Suppressor macrophage treated with lipopolysaccharide for 4 hours (primary cell): ENCODE data around the gene TINCR.
"Not testable (repeated sequence)": the region's sequence is repeated elsewhere in the genome, so short reads cannot be mapped to it uniquely, and the experiment has no call there.

ENCODE experiments used
- DNase-seq: peaks from one replicate; pipeline ENCODE4 v3.0.0-alpha.2; 2020

Gene TINCR

DNA sequence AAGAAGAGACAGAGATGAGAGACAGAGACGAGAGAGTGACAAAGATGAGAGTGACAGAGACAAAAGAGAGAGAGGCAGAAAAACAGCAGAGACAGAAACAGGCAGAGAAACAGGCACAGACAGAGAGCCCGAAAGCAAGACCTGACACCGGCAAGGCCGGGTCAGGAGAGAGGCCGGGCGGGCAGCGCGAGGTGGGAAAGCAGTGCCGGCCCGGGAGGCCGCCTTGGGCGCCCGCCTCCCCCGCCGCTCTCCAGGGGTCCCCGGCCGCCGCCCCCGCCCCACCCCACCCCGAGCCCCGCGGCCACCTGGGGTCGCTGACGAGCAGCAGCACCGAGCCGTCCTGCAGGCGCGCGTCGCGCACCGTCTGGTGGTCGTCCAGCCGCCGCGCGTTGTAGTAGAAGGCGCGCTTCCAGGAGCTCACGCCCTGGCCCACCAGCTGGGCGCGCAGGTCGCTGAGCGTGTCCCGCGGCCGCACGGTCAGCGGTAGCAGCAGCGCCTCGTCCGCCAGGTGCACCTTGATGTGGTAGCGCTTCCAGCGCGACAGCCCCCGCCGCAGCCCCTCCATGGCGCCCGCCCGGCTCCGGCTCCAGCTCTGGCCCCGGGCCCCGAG is at the start of gene TINCR:
TINCR (minus strand) TSS at position 594 of the 610 bp plus-strand sequence.
- no peak for DNase-seq

GRCh38 chr19:5617080-5617479 is 49.3 kb upstream of the TINCR start:
- no peak for DNase-seq

- no peak for DNase-seq
Observed at GRCh38 chr19:5615756-5616327, 48.1 kb upstream of the TINCR start.

DNA sequence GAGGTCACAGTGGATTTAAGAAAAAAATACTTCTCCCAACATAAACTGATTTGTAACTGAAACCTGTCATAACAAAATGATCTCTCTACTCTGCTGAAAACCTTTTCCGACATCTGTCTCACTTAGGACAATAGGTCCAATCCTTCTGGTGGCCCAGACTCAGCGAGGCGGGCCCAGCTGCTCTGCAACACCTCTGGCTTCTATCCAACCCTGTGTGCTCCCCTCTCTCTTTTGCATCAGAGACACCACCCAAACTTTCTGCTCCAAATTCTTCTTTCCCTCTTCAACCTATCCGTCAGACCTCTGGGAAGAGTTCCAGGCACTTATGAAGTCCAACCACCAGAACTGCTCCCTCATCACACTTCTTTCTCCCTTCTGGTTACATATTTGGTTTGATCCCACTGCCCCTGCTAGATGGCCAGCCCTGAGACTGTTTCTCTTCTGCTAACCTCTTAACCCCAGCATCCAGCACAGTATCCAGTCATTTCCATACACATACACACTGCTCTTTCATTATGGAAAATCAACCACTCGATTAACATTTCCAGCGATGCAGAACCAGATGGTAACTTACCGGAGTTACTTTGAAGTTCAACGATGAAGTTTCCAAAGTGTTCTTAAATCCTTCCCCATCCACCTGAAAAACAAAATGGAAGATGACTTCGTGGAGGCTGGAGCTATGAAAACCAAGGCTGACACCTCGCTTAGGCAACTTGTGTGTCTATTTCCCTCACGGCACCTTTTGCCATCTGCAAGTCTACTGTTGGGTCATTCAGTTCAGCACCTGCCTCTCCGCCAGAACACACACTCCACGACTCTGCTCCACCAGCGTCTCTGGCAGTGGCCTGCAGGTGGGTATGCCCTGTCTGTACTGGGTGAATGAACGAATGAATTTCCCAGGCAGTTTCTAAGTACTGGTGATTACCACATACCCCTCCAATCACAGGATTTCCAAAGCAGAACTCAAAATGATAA is 45.4 kb upstream of the TINCR start:
- DNase-seq = no peak

- no peak for DNase-seq
Observed at GRCh38 chr19:5609881-5610448, 42.2 kb upstream of the TINCR start.

- not testable (repeated sequence) for DNase-seq
Observed at GRCh38 chr19:5608766-5609165, 41.0 kb upstream of the TINCR start.

DNA sequence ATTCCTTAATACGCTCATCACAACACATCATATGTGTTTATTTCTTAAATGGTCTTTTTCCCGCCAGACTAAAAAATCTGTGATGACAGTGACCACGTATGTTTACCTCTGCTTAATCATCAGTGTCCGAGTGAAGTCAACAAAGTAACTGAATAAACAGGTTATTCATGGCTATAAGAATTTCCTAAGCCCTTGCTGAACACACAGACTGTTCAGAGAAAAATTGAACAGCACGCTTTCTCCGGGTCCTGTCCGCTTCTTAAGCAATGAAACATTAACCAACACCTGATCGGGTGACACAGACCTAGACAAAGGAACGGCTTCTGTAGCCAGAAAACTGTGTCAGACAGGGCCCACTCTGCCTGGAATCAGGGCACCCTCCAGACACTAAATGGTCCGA is 40.5 kb upstream of the TINCR start:
- no peak for DNase-seq

GRCh38 chr19:5607318-5608275 is 39.8 kb upstream of the TINCR start:
- no peak for DNase-seq

DNA sequence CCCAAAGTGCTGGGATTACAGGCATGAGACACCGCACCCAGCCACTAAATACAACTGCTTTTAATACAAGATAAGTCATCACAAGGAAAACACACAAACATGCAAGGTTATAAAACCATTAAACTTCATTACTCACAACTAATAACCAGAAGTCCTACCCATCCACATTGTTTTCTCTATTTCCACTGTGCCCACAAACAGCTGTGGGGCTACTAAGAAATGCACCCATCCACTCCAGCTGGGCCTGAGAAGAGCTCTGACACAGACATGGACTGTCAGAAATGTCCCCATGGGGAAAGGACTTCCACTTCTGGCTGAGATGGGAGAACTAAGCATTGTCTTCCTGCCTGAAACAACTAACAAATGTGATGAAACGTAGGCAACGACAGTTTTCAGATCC is 37.6 kb upstream of the TINCR start:
- DNase-seq = no peak

- DNase-seq = no peak
Observed at GRCh38 chr19:5603626-5604025, 35.9 kb upstream of the TINCR start.

DNA sequence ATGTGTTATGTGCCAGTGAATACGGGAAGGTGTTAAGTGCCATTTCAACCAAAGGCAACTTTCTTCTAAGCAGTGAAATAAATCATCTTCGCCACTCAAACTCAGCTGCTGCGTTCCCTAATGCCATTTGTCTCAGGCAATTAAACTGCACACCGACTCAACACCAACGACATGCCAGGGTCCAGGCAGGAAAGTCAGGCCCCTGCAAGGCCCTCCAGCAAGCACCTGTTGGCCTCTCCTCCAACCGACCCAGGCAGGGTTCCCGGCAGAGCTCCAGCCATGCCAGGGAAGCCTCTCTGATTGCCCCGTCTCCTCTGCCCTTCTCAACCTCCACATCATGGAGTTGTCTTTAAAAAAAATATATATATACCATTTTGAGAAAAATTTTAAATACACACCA is 33.0 kb upstream of the TINCR start:
- no peak for DNase-seq

- DNase-seq = no peak
Observed at GRCh38 chr19:5595745-5596144, 28.0 kb upstream of the TINCR start.

DNA sequence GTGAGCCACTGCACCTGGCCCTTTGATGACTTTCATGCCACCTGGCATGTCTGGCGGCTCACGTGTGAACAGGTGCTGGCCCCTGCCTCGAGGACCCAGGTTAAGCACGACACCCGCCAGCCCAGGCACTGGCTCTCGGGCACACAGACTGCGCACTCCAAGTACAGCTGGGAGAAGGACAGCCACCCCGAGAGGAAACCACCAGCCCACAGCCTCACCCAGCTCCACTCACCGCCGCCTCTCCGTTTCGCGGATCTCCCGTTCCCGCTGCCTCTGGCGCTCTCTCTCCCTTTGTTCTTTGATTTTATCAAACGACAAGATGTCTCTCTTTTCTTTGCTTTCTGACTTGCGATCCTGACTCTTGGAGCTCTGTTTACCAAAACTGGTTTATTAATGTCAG is 27.4 kb upstream of the TINCR start:
- no peak for DNase-seq

DNA sequence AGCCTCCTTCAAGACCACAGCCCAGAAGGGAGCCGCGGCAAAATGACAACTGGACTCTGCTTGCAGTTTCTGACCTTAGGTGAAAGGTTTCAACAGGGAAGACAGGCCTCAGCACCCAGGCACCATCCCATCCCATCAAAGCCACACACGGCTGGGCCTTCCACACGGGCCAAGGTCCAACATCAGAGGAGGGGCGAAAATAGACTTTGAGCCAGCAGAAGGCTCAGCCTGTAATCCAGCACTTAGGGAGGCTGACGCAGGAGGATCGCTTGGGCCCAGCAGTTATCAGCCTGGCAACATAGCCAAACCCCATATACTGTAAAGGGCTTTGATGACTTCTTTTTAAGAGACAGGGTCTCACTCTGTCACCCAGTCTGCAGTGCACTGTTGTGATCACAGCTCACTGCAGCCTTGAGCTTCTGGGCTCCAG is 26.8 kb upstream of the TINCR start:
- no peak for DNase-seq

DNA sequence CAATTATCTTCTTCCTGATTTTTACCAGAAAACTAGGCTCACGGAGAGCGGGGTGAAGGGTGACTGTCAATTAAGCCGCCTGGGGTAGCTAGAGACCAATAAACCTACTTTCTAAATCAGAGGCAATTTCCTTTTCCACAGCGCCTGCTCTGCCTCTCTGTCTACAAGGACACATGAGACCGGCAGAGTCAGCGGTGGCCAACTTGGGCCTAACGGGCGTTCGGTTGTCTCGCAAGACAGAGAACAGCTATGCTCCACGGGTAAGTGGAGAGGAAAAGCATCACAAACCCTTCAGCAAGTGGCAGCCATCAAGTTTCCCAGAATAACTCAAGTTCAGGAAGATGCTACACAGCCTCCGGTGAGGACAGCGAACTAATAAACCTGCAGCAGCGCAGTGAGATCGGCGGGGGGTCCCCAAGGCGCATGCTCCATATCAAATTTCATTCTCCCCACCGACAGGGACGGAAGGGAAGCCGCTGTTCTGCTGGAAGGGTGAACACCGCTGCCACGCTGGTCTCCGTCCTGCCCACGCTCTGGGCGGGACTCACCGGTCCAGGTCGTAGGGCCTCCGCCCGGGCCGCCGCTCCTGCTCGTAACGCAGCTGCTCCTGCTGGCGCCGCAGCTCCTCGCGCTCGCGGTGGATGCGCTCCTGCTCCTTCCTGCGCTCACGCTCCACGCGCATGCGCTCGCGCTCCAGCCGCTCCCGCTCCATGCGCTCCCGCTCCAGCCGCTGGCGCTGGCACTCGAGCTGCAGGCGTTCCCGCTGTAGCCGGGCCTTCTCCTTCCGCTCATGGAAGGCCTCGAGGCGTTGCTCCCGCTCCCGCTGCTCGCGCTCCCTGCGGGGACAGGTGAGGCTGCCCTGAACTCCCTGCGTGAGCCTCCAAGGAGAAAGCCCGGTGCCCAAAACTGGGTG is 25.8 kb upstream of the TINCR start:
- DNase-seq = no peak

- no peak for DNase-seq
Observed at GRCh38 chr19:5592531-5593342, 25.0 kb upstream of the TINCR start.

GRCh38 chr19:5591476-5591875 is 23.7 kb upstream of the TINCR start:
- DNase-seq = no peak

GRCh38 chr19:5590865-5591154 is 23.1 kb upstream of the TINCR start:
- no peak for DNase-seq

DNA sequence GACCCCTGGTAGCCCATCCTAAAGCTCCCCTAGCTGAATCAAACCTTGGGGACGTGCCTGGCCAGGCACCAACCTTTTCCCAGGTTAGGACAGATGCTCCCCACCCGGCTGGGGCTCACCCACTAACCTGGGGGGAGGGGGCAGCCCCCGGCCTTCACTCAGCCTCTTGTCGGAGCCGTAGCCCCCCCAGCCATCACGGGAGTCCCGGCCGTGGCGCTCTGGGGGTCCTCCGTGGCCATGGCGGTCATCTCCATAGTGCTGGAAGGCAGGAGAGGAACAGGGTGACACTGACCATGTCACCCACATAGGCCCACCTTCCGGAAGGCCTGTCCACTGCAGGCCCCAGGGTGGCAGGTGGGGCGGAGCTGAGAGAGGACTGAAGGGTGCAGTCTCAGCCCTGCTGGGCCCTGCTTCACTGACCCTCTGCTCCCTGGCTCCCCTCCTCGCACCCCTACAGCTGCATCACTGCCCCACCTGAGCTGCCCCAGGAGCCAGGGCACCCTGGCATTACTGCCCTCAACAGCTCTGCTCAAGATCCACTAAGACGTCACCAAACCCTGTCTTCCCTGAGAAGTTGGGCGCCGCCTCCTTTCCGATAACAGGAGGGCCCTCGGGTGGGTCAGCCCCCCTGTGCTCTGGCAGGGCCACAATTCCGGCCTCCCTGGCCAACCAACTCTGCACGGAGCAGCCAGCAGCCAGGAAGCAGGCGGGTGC is 22.6 kb upstream of the TINCR start:
- DNase-seq = no peak
